Right atrium auricular region (tissue), 2 donors: ENCODE measurements around the gene SVIL. TPM values are rescaled to one million over a fixed set of nuclear protein-coding genes. Genes with fewer than 3 reads are reported as not detected.
"Not testable (repeated sequence)": the region's sequence is repeated elsewhere in the genome, so short reads cannot be mapped to it uniquely, and the experiment has no call there.

ENCODE experiments used
- DNase-seq: peaks from one replicate; pipeline ENCODE4 v3.0.0-alpha.2; 2019; ENCODE audit warnings: low spot score
- H3K27ac ChIP-seq, 2 donors: fragments of 200-600 bp; sonication (generic); 1 replicate in 1 of 2; 2 replicates in 1 of 2; pipeline ENCODE4 v1.5.1; 2016 to 2019
- H3K27me3 ChIP-seq, 2 donors: fragments of 200-600 bp; sonication (generic); one replicate each; pipeline versions ENCODE4 v1.5.1 to v1.6.0; 2017 to 2019
- H3K36me3 ChIP-seq: fragments of 200-600 bp; sonication (generic); one replicate; pipeline ENCODE4 v1.5.1; 2016
- H3K4me1 ChIP-seq, 2 donors: fragments of 200-600 bp; sonication (generic); one replicate each; pipeline versions ENCODE4 v1.5.1 to v1.6.0; 2017 to 2019
- H3K4me3 ChIP-seq, 2 donors: fragments of 200-600 bp; sonication (generic); 1 replicate in 1 of 2; 2 replicates in 1 of 2; pipeline ENCODE4 v1.5.1; 2017 to 2019; ENCODE audit warnings: mild to moderate bottlenecking in 1 of 2, moderate library complexity in 1 of 2
- H3K9me3 ChIP-seq, 2 donors: fragments of 200-600 bp; sonication (generic); one replicate each; pipeline ENCODE4 v1.5.1; 2019
- total RNA-seq, 2 donors: library from RNA; depleted of rRNA; stranded (reverse); fragments of >200 nt; gene quantifications; one replicate each; pipeline ENCODE4 v1.1.0, GENCODE V29; 2016
- TF ChIP-seq, protein P1 (sequence below), 2 donors: fragments of 200-600 bp; sonication (generic); IDR thresholded peaks; one replicate each; pipeline ENCODE4 v1.5.1; 2019; ENCODE audit warnings: antibody characterized with exemption in 2 of 2

SVIL gene
- total RNA-seq, 2 donors from 2014 or later, result 260 to 340 TPM

DNA sequence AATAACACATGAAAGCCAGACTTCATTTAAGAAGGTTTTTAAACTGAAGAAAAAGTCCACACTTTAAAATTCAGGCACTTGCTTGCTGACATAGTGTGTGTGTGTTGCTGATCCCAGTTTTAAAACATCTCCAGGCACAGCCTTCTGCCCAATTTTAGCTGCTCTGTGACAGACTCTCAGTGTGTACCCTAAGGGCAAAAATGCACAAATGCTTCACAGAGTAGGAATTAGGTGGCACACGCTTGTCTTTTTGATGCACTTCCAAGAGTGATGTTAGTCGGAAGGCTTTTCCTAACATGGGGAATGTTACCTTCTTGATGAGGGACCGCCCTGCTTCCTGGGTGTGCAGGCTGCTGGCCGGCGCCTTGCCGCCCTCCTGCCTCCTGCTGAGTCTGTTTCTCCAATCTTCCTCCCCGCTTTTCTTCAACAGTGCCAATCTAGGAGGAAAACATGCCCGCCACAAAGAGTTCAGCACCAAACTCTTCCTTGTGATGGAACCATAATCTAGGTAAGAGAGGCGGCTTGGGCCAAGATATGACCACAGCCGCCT lies 122.3 kb downstream of the SVIL start:
- H3K27ac ChIP-seq, result peak overlapping the region in 1 of 2 donors; percentile 47
- peaks cover 33% of the 10 kb centered on the region for H3K36me3 ChIP-seq
- H3K4me1 ChIP-seq, result peaks cover 0 to 16% of the 10 kb centered on the region in 2 donors
- TF ChIP-seq, protein P1, sequence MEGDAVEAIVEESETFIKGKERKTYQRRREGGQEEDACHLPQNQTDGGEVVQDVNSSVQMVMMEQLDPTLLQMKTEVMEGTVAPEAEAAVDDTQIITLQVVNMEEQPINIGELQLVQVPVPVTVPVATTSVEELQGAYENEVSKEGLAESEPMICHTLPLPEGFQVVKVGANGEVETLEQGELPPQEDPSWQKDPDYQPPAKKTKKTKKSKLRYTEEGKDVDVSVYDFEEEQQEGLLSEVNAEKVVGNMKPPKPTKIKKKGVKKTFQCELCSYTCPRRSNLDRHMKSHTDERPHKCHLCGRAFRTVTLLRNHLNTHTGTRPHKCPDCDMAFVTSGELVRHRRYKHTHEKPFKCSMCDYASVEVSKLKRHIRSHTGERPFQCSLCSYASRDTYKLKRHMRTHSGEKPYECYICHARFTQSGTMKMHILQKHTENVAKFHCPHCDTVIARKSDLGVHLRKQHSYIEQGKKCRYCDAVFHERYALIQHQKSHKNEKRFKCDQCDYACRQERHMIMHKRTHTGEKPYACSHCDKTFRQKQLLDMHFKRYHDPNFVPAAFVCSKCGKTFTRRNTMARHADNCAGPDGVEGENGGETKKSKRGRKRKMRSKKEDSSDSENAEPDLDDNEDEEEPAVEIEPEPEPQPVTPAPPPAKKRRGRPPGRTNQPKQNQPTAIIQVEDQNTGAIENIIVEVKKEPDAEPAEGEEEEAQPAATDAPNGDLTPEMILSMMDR (IDR thresholded peaks at IDR 0.05), result no peak
- DNase-seq, result no peak
- no peaks in the 10 kb centered on the region for H3K9me3 ChIP-seq
- H3K4me3 ChIP-seq, result no peak overlapping the region
- no peaks in the 10 kb centered on the region for H3K27me3 ChIP-seq

DNA sequence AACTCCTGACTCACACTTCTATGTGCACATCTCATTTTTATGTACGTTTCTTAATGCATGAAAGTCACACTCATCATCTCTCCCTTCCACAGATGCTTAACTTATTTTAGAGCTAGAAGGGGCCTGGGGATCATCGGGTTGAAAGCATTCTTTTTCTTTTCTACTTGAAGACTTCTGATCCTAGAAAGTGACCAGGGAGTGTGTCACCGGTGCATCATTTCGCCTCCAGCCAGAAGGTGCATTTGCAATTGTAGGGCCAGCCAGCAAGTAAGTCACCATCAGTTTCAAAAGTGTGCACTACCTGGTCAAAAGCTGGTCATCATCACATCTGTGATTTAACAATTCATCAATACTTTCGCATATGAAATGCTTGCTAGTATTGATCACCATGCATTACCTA lies 123.0 kb downstream of the SVIL start:
- not testable (repeated sequence) for H3K27ac ChIP-seq, H3K9me3 ChIP-seq, DNase-seq, H3K27me3 ChIP-seq, H3K4me3 ChIP-seq
- Histone ChIP-seq H3K4me1 (peaks cover 0 to 10% of the 10 kb centered on the region in 2 donors), H3K36me3 (peaks cover 31% of the 10 kb centered on the region)

DNA sequence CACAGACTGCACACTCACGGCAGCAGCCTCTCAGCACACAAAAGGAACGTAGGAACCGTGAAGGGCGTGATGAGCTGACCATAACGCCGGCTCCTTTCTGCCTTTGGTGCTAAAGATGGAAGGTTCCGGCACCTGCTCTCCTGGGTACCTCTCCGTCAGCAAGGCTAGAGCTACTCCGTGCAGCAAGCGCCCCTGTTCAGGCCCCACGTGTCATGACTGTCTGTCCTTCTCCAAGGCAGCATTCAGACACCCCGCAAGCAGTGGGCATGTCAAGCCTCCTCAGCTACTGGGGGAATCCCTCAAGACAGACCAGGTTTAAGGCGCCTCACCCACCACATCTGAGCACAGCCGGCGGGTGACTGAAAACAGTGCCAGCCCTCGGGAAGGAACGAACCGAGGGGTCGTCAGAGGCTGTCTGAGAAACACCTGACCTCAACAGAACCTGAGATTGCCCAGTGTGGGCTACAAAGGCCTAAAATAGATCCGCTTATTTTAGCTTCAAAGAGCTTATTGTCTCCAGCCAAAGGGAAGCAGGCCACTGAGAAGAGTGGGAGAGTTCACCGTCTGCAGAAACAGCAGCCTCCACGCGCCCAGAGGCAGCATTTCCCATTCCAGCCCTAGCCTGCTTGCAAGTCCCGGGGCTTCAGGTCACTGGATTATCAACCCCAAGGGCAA lies 124.2 kb downstream of the SVIL start:
- H3K27me3 ChIP-seq, H3K4me1 ChIP-seq, H3K4me3 ChIP-seq, DNase-seq, H3K9me3 ChIP-seq: not testable (repeated sequence)
- peaks cover 30% of the 10 kb centered on the region for H3K36me3 ChIP-seq
- H3K27ac ChIP-seq, result peak overlapping the region in 1 of 2 donors; percentile 22

DNA sequence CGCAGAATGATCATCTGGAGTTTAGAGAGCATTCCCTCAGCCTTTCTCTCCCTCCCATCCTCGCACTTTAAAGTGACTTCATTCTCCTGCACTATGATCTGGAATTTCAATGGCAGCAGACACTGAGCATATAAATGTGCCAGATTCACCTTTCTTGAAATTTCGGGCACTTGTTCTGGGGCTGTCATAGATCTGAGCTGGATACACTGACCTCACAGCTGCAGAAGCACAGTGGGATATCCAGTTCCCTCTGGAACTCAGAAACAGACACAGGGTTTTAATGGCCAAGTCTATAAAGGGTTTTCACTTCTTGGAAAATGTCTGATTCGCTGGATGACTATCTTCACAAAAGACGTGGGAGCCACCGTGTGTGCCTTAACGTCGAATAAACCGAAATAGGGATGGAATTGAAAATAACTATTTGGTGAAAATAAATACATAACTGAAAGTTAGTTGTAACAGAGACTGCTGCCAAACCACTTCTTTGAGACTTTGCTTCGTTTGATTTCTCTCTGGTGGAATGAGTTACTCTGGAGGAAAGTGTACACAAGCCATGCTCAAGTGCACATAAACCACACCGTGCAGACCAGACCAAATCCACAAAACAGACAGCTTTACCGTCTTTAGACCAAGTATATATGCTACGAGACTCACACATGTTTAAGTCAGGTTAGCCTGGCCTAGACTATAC lies 126.1 kb downstream of the SVIL start:
- Histone ChIP-seq H3K36me3 (peaks cover 45% of the 10 kb centered on the region), H3K27ac (no peak overlapping the region), H3K4me3 (no peak overlapping the region), H3K27me3 (no peaks in the 10 kb centered on the region), H3K4me1 (peaks cover 0 to 5% of the 10 kb centered on the region in 2 donors), H3K9me3 (no peaks in the 10 kb centered on the region)
- TF ChIP-seq, protein P1 (IDR thresholded peaks at IDR 0.05), result no peak
- no peak for DNase-seq

DNA sequence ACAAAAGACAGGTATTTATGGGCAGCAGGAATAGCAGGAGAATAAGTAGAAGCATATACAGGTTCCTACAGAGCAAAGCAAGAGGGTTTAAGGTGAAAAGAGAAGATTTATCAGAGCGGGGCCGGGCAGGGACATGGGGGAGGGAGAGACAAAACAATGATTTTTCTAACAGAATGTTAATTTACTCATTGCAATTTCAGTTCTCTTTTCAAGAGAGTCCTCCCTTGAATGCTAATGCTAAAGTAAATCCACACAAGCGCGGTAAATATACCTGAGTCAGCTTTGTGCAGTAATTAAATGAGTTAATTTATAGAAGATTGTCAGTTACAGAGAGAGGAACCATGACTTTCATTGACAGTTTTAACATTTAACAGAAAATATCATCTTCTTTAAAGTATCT lies 127.0 kb downstream of the SVIL start:
- peaks cover 45% of the 10 kb centered on the region for H3K36me3 ChIP-seq
- not testable (repeated sequence) for H3K9me3 ChIP-seq, H3K27me3 ChIP-seq, H3K4me3 ChIP-seq, H3K27ac ChIP-seq, DNase-seq, H3K4me1 ChIP-seq

DNA sequence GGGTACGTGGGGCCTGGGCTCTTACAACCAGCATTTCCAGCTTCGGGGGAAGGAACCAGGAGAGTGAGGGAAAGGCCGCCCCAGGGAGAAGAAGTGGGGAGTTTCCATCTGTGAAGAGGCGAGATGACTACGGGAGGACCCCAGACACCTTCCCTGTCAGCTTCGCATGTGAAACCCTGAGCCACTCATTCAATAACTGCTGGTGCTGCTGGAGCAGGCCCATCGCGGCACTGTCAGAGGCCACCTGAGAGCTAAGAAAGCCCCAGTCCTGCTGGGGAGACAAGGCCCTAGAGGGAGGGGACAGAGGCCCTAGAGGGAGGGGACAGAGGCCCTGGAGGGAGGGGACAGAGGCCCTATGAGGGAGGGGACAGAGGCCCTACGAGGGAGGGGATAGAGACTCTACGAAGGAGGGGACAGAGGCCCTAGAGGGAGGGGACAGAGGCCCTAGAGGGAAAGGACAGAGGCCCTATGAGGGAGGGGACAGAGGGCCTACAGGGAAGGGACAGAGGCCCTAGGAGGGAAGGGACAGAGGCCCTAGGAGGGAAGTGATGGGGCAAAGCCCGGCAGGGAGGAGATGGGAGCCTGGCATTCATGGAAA lies 128.3 kb downstream of the SVIL start:
- not testable (repeated sequence) for H3K4me3 ChIP-seq, H3K27ac ChIP-seq, H3K27me3 ChIP-seq, H3K4me1 ChIP-seq, H3K9me3 ChIP-seq, DNase-seq
- H3K36me3 ChIP-seq, result peaks cover 32% of the 10 kb centered on the region

DNA sequence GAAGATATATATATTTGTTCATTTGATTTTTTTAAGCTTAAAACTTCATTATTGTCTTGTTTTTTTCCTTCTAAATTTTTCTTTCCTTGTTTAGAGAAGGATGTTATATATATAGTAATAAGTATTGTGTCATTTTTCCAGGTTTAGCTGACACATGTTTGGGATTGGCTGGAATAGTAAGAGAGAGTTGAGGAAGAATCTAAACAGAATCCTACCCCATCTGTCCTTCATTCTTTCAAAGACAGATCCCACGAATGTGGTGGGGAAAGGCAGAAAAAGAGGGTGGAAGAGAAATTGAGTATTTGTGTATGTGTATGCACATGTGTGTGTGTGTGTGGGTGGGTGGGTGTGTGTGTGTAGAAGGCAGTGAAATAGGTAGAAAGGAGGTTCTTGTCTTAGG lies 132.4 kb downstream of the SVIL start:
- no peak for DNase-seq
- H3K4me3 ChIP-seq, result no peak overlapping the region
- TF ChIP-seq, protein P1 (IDR thresholded peaks at IDR 0.05), result no peak
- H3K4me1 ChIP-seq, result no peaks in the 10 kb centered on the region
- H3K36me3 ChIP-seq, result peaks cover 47% of the 10 kb centered on the region
- H3K27me3 ChIP-seq, result no peaks in the 10 kb centered on the region
- H3K9me3 ChIP-seq, result no peaks in the 10 kb centered on the region
- no peak overlapping the region for H3K27ac ChIP-seq
